HepG2 (cell line): ENCODE measurements around the gene P3H4. TPM values are rescaled to one million over a fixed set of nuclear protein-coding genes. Genes with fewer than 3 reads are reported as not detected.

Source experiments
- ATAC-seq: fragments of 200-7000 bp; cut with Tn5 transposase; 3 replicates; pipeline ENCODE4 v1.9.1; 2020; ENCODE audit warnings: mild to moderate bottlenecking, moderate library complexity
- BruUV-seq: library from RNA; stranded (reverse); fragments of 400-500 nt; replicated peaks from 2 replicates; lab custom pipeline; 2021; lab: Mats Ljungman, UMichigan
- CTCF ChIA-PET: fragments of 300-600 bp; formaldehyde crosslinking; extraction: SDS; loops from one replicate; lab custom pipeline; 2021; ENCODE audit warnings: low total read pairs, inconsistent platforms, low intra/inter-chr PET ratio; lab: Yijun Ruan, JAX
- POLR2A ChIA-PET: fragments of 350-600 bp; sonication (Branson Sonifier 250); formaldehyde crosslinking; loops from one replicate; lab custom pipeline; 2020; ENCODE audit warnings: antibody characterized with exemption, inconsistent platforms; lab: Yijun Ruan, JAX
- DNase-seq: peaks from one replicate; pipeline ENCODE4 v3.0.0-alpha.2; 2015; ENCODE audit warnings: low spot score
- FAIRE-seq: peaks from 3 replicates; lab custom pipeline; 2011; peaks lifted over from hg19 to GRCh38; lab: Jason Lieb, UNC
- H2AFZ ChIP-seq: one replicate; pipeline ENCODE4 v1.6.1; 2011; ENCODE audit warnings: low read length, inconsistent platforms
- H3K27ac ChIP-seq: fragments of 300-600 bp; 3 replicates; pipeline ENCODE4 v1.8.0; 2011; ENCODE audit warnings: mixed run types, mild to moderate bottlenecking, mixed read lengths, low read length, inconsistent platforms; ENCODE audit not compliant: insufficient read depth; ENCODE audit errors: extremely low read length
- H3K27me3 ChIP-seq, 2 experiments: fragments of 200-600 bp in 1 of 2; 2 replicates in 1 of 2; 3 replicates in 1 of 2; pipeline versions ENCODE4 v1.6.0 to v1.8.0; 2011; ENCODE audit warnings: low read length in 2 of 2, mild to moderate bottlenecking in 2 of 2, moderate library complexity in 2 of 2, inconsistent platforms in 1 of 2; ENCODE audit not compliant: insufficient read depth in 2 of 2, control insufficient read depth in 1 of 2
- H3K36me3 ChIP-seq, 2 experiments: fragments of 200-600 bp in 1 of 2; replicated peaks in 1 of 2; 2 replicates in 1 of 2; 3 replicates in 1 of 2; pipeline versions ENCODE4 v1.5.1 to v1.8.0; 2011; ENCODE audit warnings: low read length in 2 of 2, inconsistent platforms in 1 of 2; ENCODE audit not compliant: insufficient read depth in 2 of 2, control insufficient read depth in 1 of 2
- H3K4me1 ChIP-seq: 2 replicates; pipeline ENCODE4 v1.5.1; 2012; ENCODE audit warnings: low read length, inconsistent platforms; ENCODE audit not compliant: insufficient read depth
- H3K4me2 ChIP-seq: 2 replicates; pipeline ENCODE4 v1.6.0; 2011; ENCODE audit warnings: low read depth, low read length, inconsistent platforms
- H3K4me3 ChIP-seq, 3 experiments: fragments of 200-600 bp in 1 of 3; sonication (generic), shearing (Covaris generic) in 1 of 3; replicated peaks in 1 of 3; 2 replicates each; pipeline ENCODE4 v1.5.1; 2011 to 2016; ENCODE audit warnings: low read length in 3 of 3, inconsistent platforms in 2 of 3, low read depth in 2 of 3, mild to moderate bottlenecking in 2 of 3, control low read depth in 1 of 3, mixed read lengths in 1 of 3; ENCODE audit not compliant: insufficient read depth in 1 of 3
- H3K79me2 ChIP-seq: one replicate; pipeline ENCODE4 v1.6.1; 2011; ENCODE audit warnings: low read length, inconsistent platforms; ENCODE audit not compliant: insufficient read depth
- H3K9ac ChIP-seq: 2 replicates; pipeline ENCODE4 v1.6.0; 2011; ENCODE audit warnings: mild to moderate bottlenecking, low read depth, low read length, inconsistent platforms; ENCODE audit not compliant: insufficient read depth
- H3K9me3 ChIP-seq: 2 replicates; pipeline ENCODE4 v1.5.1; 2012; ENCODE audit warnings: mild to moderate bottlenecking, low read length
- H4K20me1 ChIP-seq: 2 replicates; pipeline ENCODE4 v1.6.0; 2011; ENCODE audit warnings: inconsistent platforms, mild to moderate bottlenecking, low read length, moderate library complexity; ENCODE audit not compliant: insufficient read depth
- NONO ChIP-seq, 2 experiments: fragments of 450-650 bp in 1 of 2; sonication (generic) in 1 of 2; formaldehyde crosslinking in 1 of 2; IDR thresholded peaks in 1 of 2; conservative IDR thresholded peaks in 1 of 2; 2 replicates each; pipeline versions ENCODE4 v1.6.1 to v1.8.0; 2017 to 2022; ENCODE audit warnings: mild to moderate bottlenecking in 1 of 2, missing genetic modification reagents in 1 of 2, moderate library complexity in 1 of 2
- SALL2 ChIP-seq: sonication (generic); formaldehyde crosslinking; IDR thresholded peaks from 2 replicates; pipeline ENCODE4 v1.8.1; 2023; ENCODE audit warnings: mild to moderate bottlenecking, missing genetic modification reagents, inconsistent platforms
- ZMAT3 ChIP-seq: sonication (generic); formaldehyde crosslinking; conservative IDR thresholded peaks from 2 replicates; pipeline ENCODE4 v1.7.0; 2021; ENCODE audit warnings: missing genetic modification reagents
- ZNF143 ChIP-seq: sonication (generic); formaldehyde crosslinking; IDR thresholded peaks from 2 replicates; pipeline ENCODE4 v1.4.0; 2020; ENCODE audit warnings: missing genetic modification reagents
- ZNF224 ChIP-seq: sonication (generic); formaldehyde crosslinking; IDR thresholded peaks from 2 replicates; pipeline ENCODE4 v1.5.0; 2020; ENCODE audit warnings: mild to moderate bottlenecking, missing genetic modification reagents
- ZNF251 ChIP-seq: sonication (generic); formaldehyde crosslinking; IDR thresholded peaks from 2 replicates; pipeline ENCODE4 v1.9.0; 2021; ENCODE audit warnings: mild to moderate bottlenecking, missing genetic modification reagents
- ZNF337 ChIP-seq: sonication (generic); formaldehyde crosslinking; IDR thresholded peaks from 2 replicates; pipeline ENCODE4 v1.5.1; 2020; ENCODE audit warnings: missing genetic modification reagents, low read depth, mild to moderate bottlenecking, borderline replicate concordance
- ZNF546 ChIP-seq: sonication (generic); formaldehyde crosslinking; conservative IDR thresholded peaks from 2 replicates; pipeline ENCODE4 v1.8.1; 2023; ENCODE audit warnings: mild to moderate bottlenecking, missing genetic modification reagents
- WGBS: methylation state at CpG from one replicate; pipeline ENCODE4 v1.1.6; 2017; ENCODE audit warnings: low lambda C conversion rate; 5-methylcytosine and 5-hydroxymethylcytosine counted together
- in situ Hi-C: cut with HindIII; loops from 2 replicates; pipeline ENCODE4 v1.10.0; 2017; ENCODE audit warnings: low pct_unique_long_range_greater_than_20kb; ENCODE audit not compliant: extremely low pct_ligation_motif_present
- intact Hi-C: fragments of 100-400 bp; cut with micrococcal nuclease; formaldehyde crosslinking; loops from one replicate; pipeline ENCODE4 v1.10.0; 2022; ENCODE audit not compliant: unreplicated experiment
- polyA plus RNA-seq, 8 experiments: library from polyadenylated mRNA; depleted of rRNA in 3 of 8; stranded (reverse) in 7 of 8; unstranded in 1 of 8; fragments of >200 nt; fragmentation: Illumina TruSeq in 4 of 8; extraction: Trizol in 4 of 8; gene quantifications; 2 replicates each; pipeline versions ENCODE4 v1.2.1 to v1.2.3, GENCODE V29; 2011 to 2016; ENCODE audit warnings: low read depth in 4 of 8, missing spikeins in 1 of 8, mixed read lengths in 1 of 8; ENCODE audit not compliant: insufficient read depth in 1 of 8
- total RNA-seq, 5 experiments: library from RNA; depleted of rRNA; stranded (reverse); fragments of >200 nt; fragmentation: Illumina TruSeq; extraction: Trizol; gene quantifications; 2 replicates each; pipeline ENCODE4 v1.2.3, GENCODE V29; 2016; ENCODE audit warnings: low read depth in 1 of 5
- TF ChIP-seq, protein P1 (sequence below): sonication (generic); formaldehyde crosslinking; IDR thresholded peaks from 2 replicates; pipeline ENCODE4 v1.5.1; 2020; ENCODE audit warnings: mild to moderate bottlenecking, missing genetic modification reagents, moderate library complexity
- TF ChIP-seq, protein P2 (sequence below): sonication (generic); formaldehyde crosslinking; IDR thresholded peaks from 2 replicates; pipeline ENCODE4 v1.4.0; 2020; ENCODE audit warnings: missing genetic modification reagents
- TF ChIP-seq, protein P3 (sequence below): sonication (generic); formaldehyde crosslinking; IDR thresholded peaks from 2 replicates; pipeline ENCODE4 v1.5.1; 2020; ENCODE audit warnings: missing genetic modification reagents, mild to moderate bottlenecking, borderline replicate concordance

The P3H4 gene
- total and polyA plus RNA-seq, 2 of the 13 experiments (the other 11 are each of a cell fraction or from before 2014, with no cell fraction given): 37.1 to 50.6 TPM

DNA sequence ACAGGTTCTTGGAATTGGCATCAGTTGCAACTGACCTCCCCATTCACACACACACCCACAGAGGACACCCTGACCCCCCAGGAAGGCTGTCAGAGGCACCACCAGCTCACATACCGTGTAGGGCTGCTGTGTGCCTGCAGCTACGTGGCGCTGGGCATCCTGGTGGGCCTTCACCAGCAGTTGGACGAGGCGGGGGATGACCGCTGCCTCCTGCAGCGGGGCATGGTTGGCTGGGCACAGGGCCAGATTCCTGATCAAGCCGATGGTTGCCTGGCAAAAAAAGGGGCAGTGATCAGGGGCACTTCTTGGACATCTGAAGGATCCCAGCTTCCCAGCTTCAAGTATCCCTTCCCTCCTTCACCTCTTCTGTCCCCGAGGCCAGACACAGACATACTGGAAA, 53.1 kb downstream of the P3H4 start:
- no peak for DNase-seq
- Histone ChIP-seq H3K9ac (no peak overlapping the region), H3K4me3 (no peak overlapping the region), H3K27ac (no peak overlapping the region), H3K4me2 (no peak overlapping the region), H2AFZ (no peak overlapping the region), H3K9me3 (no peaks in the 10 kb centered on the region), H3K79me2 (no peaks in the 10 kb centered on the region), H3K27me3 (no peaks in the 10 kb centered on the region), H3K4me1 (no peaks in the 10 kb centered on the region), H4K20me1 (no peaks in the 10 kb centered on the region), H3K36me3 (peaks cover 36 to 60% of the 10 kb centered on the region in 2 experiments; a peak in 4 of 5 replicates)
- BruUV-seq: no TSS peak
- ChIA-PET POLR2A (interaction anchor here (0.6 to 1.1 kb wide), 3 partner anchors 28 to 57 kb away, joined by 3 to 5 read pairs (median 4); partner anchors contain the start of gene JUP), CTCF (no interaction called here)
- no peak for FAIRE-seq
- intact Hi-C loops: no loop called here
- in situ Hi-C loops: no loop called here
- ATAC-seq: no peak
- 86% methylated on average over 1 of the region's 9 CpGs for WGBS
- TF ChIP-seq, protein P1, sequence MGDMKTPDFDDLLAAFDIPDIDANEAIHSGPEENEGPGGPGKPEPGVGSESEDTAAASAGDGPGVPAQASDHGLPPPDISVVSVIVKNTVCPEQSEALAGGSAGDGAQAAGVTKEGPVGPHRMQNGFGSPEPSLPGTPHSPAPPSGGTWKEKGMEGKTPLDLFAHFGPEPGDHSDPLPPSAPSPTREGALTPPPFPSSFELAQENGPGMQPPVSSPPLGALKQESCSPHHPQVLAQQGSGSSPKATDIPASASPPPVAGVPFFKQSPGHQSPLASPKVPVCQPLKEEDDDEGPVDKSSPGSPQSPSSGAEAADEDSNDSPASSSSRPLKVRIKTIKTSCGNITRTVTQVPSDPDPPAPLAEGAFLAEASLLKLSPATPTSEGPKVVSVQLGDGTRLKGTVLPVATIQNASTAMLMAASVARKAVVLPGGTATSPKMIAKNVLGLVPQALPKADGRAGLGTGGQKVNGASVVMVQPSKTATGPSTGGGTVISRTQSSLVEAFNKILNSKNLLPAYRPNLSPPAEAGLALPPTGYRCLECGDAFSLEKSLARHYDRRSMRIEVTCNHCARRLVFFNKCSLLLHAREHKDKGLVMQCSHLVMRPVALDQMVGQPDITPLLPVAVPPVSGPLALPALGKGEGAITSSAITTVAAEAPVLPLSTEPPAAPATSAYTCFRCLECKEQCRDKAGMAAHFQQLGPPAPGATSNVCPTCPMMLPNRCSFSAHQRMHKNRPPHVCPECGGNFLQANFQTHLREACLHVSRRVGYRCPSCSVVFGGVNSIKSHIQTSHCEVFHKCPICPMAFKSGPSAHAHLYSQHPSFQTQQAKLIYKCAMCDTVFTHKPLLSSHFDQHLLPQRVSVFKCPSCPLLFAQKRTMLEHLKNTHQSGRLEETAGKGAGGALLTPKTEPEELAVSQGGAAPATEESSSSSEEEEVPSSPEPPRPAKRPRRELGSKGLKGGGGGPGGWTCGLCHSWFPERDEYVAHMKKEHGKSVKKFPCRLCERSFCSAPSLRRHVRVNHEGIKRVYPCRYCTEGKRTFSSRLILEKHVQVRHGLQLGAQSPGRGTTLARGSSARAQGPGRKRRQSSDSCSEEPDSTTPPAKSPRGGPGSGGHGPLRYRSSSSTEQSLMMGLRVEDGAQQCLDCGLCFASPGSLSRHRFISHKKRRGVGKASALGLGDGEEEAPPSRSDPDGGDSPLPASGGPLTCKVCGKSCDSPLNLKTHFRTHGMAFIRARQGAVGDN (CRISPR knock-in tag): 0 out of 2 replicates have a peak, but pooled peaks have one; percentile 15
- TF ChIP-seq SALL2: no peak
- TF ChIP-seq ZNF224 (CRISPR knock-in tag): no peak

DNA sequence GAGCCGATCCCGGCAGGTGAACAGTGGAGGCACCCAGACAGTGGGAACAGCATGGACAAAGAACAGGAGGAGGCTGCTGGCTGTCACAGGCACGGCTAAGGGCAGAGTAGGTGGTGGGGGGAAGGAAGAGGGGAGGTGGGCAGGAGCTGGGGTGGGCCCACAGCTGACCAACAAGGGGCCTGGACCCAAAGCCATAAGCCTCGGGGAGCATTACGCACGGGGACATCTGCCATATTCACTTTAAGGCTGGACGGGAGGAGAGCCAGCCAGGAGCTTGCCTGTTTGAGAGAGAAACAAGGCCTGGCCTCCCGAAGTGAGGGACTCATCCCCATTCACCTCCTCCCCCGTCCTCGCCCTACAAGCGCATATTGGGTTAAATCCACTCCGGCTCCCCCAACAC, 57.7 kb downstream of the P3H4 start:
- H4K20me1 ChIP-seq: no peaks in the 10 kb centered on the region
- H3K4me2 ChIP-seq: no peak overlapping the region
- DNase-seq (no peak), ATAC-seq (no peak), FAIRE-seq (no peak)
- in situ Hi-C loops (no loop called here), intact Hi-C loops (no loop called here)
- H3K4me1 ChIP-seq: peaks cover 28% of the 10 kb centered on the region
- POLR2A ChIA-PET: interaction anchor here (0.6 to 1.6 kb wide), 4 partner anchors 19 to 39 kb away, joined by 3 to 6 read pairs (median 4); partner anchors contain the start of gene JUP
- BruUV-seq: no TSS peak
- no peaks in the 10 kb centered on the region for H3K27me3 ChIP-seq
- no peak overlapping the region for H3K9ac ChIP-seq
- H3K27ac ChIP-seq: no peak overlapping the region
- WGBS: 91% methylated on average over 11 of the region's 12 CpGs
- H2AFZ ChIP-seq: no peak overlapping the region
- H3K9me3 ChIP-seq: no peaks in the 10 kb centered on the region
- CTCF ChIA-PET: no interaction called here
- H3K79me2 ChIP-seq: no peaks in the 10 kb centered on the region
- no peak overlapping the region for H3K4me3 ChIP-seq
- peaks cover 17 to 34% of the 10 kb centered on the region in 2 experiments; a peak in 4 of 5 replicates for H3K36me3 ChIP-seq
- no peak for TF ChIP-seq ZNF251
- TF ChIP-seq, protein P2, sequence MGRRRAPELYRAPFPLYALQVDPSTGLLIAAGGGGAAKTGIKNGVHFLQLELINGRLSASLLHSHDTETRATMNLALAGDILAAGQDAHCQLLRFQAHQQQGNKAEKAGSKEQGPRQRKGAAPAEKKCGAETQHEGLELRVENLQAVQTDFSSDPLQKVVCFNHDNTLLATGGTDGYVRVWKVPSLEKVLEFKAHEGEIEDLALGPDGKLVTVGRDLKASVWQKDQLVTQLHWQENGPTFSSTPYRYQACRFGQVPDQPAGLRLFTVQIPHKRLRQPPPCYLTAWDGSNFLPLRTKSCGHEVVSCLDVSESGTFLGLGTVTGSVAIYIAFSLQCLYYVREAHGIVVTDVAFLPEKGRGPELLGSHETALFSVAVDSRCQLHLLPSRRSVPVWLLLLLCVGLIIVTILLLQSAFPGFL (CRISPR knock-in tag): no peak
- no peak for TF ChIP-seq NONO (IDR thresholded peaks at IDR 0.05)
- TF ChIP-seq NONO (CRISPR knock-in tag; conservative IDR thresholded peaks at IDR 0.05): no peak
- TF ChIP-seq ZMAT3 (CRISPR knock-in tag): no peak
- TF ChIP-seq ZNF546 (CRISPR knock-in tag): no peak
- no peak for TF ChIP-seq ZNF143
- no peak for TF ChIP-seq ZNF337
- TF ChIP-seq, protein P3, sequence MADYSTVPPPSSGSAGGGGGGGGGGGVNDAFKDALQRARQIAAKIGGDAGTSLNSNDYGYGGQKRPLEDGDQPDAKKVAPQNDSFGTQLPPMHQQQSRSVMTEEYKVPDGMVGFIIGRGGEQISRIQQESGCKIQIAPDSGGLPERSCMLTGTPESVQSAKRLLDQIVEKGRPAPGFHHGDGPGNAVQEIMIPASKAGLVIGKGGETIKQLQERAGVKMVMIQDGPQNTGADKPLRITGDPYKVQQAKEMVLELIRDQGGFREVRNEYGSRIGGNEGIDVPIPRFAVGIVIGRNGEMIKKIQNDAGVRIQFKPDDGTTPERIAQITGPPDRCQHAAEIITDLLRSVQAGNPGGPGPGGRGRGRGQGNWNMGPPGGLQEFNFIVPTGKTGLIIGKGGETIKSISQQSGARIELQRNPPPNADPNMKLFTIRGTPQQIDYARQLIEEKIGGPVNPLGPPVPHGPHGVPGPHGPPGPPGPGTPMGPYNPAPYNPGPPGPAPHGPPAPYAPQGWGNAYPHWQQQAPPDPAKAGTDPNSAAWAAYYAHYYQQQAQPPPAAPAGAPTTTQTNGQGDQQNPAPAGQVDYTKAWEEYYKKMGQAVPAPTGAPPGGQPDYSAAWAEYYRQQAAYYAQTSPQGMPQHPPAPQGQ (CRISPR knock-in tag): no peak
